NCI-H748 (cell line): ENCODE data around the gene PDE11A.
A peak's percentile ranks its signal among the peaks of the same experiment; 100 is the strongest.

Source experiments
- DNase-seq: peaks from one replicate; lab custom pipeline; 2025; ENCODE audit not compliant: unreplicated experiment; lab: John Stamatoyannopoulos, UW

PDE11A gene

GRCh38 chr2:177730363-177730762 lies 342.2 kb downstream of the PDE11A start:
- no peak for DNase-seq

GRCh38 chr2:177728920-177729319 lies 343.7 kb downstream of the PDE11A start:
- no peak for DNase-seq

- no peak for DNase-seq
Observed at GRCh38 chr2:177728399-177728765, 344.2 kb downstream of the PDE11A start.

- no peak for DNase-seq
Observed at GRCh38 chr2:177727577-177728398, 344.8 kb downstream of the PDE11A start.

GRCh38 chr2:177726931-177727348 lies 345.6 kb downstream of the PDE11A start:
- DNase-seq, result no peak

GRCh38 chr2:177724398-177725287 lies 347.9 kb downstream of the PDE11A start:
- peak; percentile 57 for DNase-seq

GRCh38 chr2:177723235-177723634 lies 349.3 kb downstream of the PDE11A start:
- DNase-seq, result no peak

GRCh38 chr2:177721818-177722567 lies 350.6 kb downstream of the PDE11A start:
- DNase-seq, result no peak

GRCh38 chr2:177721087-177721486 lies 351.5 kb downstream of the PDE11A start:
- no peak for DNase-seq

GRCh38 chr2:177717831-177718618 lies 354.6 kb downstream of the PDE11A start:
- DNase-seq, result peak; percentile 6

GRCh38 chr2:177716484-177716883 lies 356.1 kb downstream of the PDE11A start:
- no peak for DNase-seq

GRCh38 chr2:177715771-177716170 lies 356.8 kb downstream of the PDE11A start:
- DNase-seq, result no peak

- no peak for DNase-seq
Observed at GRCh38 chr2:177714704-177715103, 357.9 kb downstream of the PDE11A start.

- DNase-seq, result no peak
Observed at GRCh38 chr2:177712462-177712861, 360.1 kb downstream of the PDE11A start.

- DNase-seq, result no peak
Observed at GRCh38 chr2:177711483-177712265, 360.9 kb downstream of the PDE11A start.

GRCh38 chr2:177710889-177711288 lies 361.7 kb downstream of the PDE11A start:
- DNase-seq, result no peak

GRCh38 chr2:177709986-177710401 lies 362.6 kb downstream of the PDE11A start:
- DNase-seq, result no peak

GRCh38 chr2:177708660-177709444 lies 363.7 kb downstream of the PDE11A start:
- DNase-seq, result no peak

GRCh38 chr2:177708106-177708505 lies 364.5 kb downstream of the PDE11A start:
- DNase-seq, result no peak
